H1 (cell line): ENCODE results near the gene FKBP5. TPM values are rescaled to one million over a fixed set of nuclear protein-coding genes. Genes with fewer than 3 reads are reported as not detected.

Experiments
- EGR1 ChIP-seq: IDR thresholded peaks from 2 replicates; pipeline ENCODE4 v1.6.1; 2011; ENCODE audit warnings: low read depth, low read length, borderline replicate concordance
- FOSL1 ChIP-seq: IDR thresholded peaks from 2 replicates; pipeline ENCODE4 v1.6.1; 2011; ENCODE audit warnings: mild to moderate bottlenecking, low read depth, low read length, moderate library complexity; ENCODE audit not compliant: insufficient read depth
- KDM5A ChIP-seq: fragments of 200-600 bp; IDR thresholded peaks from 2 replicates; pipeline ENCODE4 v1.7.1; 2012; ENCODE audit warnings: mild to moderate bottlenecking, low read length, inconsistent platforms, mixed read lengths
- POLR2A ChIP-seq, 2 experiments: IDR thresholded peaks; 1 replicate in 1 of 2; 2 replicates in 1 of 2; pipeline ENCODE4 v1.6.1; 2011; ENCODE audit warnings: low read depth in 2 of 2, low read length in 2 of 2, mild to moderate bottlenecking in 2 of 2; ENCODE audit errors: control extremely low read depth in 1 of 2
- SIX5 ChIP-seq: IDR thresholded peaks from 2 replicates; pipeline ENCODE4 v1.6.1; 2011; ENCODE audit warnings: mild to moderate bottlenecking, low read depth, low read length
- polyA plus RNA-seq, 7 experiments: library from polyadenylated mRNA; depleted of rRNA in 3 of 7; stranded (reverse) in 5 of 7; unstranded in 2 of 7; fragments of >200 nt in 5 of 7; fragments of 200-250 nt in 2 of 7; gene quantifications; 1 replicate in 5 of 7; 2 replicates in 1 of 7; 4 replicates in 1 of 7; pipeline versions ENCODE4 v1.2.1 to v1.2.3, GENCODE V29; 2011 to 2013; ENCODE audit warnings: missing spikeins in 2 of 7, mixed read lengths in 2 of 7
- total RNA-seq: library from RNA; stranded (reverse); fragmentation: NEBNext Ultra II Directional; extraction: Animal tissue kit (Norgen Biotek cat#: 25700); gene quantifications from 2 replicates; pipeline ENCODE4 v1.2.1, GENCODE V29; 2021
- TF ChIP-seq, protein P1 (sequence below): fragments of 300-600 bp; sonication (generic); IDR thresholded peaks from 2 replicates; pipeline ENCODE4 v1.7.1; 2012; ENCODE audit warnings: low read length, moderate library complexity, mild to moderate bottlenecking, inconsistent platforms; ENCODE audit not compliant: insufficient replicate concordance
- TF ChIP-seq, protein P2 (sequence below): IDR thresholded peaks from 2 replicates; pipeline ENCODE4 v1.6.1; 2012; ENCODE audit warnings: low read length, inconsistent platforms

FKBP5 gene
- total and polyA plus RNA-seq, 2 of the 8 experiments (the other 6 are each of a cell fraction or from before 2014, with no cell fraction given) = 14.3 to 40.4 TPM

DNA sequence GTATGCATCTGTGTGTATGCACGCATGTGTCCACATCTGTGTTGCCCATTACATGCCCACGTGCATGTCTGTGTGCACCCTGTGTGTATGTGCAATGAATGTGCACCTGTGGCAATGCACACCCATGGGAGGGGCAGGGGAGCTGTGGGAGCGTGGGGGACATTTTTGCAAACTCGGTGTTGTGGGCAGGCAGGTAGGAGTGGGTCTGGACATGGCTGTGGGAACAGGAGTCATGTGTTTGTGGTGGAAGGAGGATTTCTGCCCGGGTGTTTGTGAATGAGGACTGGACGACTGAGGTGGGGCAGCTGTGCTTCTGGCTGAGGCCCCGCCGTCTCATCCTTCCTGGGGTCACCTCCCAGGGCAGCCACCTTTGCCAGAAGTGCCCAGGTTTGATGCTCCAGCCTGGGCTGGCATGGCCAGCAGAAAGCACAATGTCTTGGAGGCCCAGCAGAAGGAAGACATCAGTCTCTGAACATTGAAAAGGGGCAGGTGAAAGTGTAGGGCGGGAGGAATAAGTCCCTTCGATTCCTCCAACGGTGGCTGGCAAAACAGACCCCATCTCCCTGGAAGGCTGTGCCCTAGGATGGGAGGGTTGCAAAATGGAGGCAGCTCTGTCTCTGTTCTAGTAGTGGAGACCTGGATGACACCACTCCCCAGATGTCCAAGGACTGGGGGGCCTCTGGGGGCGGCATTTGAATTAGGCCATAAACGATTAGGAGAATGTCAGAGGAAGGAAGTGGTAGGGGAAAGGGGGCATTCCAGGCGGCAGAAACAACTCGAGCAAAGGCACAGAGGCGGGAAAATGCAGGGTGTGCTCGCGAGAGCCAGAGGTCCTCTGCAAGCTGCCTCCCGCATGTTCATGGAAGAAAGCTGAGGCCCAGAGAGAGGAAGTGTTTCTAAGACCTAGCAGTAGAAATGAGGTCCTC, 29.0 kb upstream of the FKBP5 start (continued):
- TF ChIP-seq, protein P1, sequence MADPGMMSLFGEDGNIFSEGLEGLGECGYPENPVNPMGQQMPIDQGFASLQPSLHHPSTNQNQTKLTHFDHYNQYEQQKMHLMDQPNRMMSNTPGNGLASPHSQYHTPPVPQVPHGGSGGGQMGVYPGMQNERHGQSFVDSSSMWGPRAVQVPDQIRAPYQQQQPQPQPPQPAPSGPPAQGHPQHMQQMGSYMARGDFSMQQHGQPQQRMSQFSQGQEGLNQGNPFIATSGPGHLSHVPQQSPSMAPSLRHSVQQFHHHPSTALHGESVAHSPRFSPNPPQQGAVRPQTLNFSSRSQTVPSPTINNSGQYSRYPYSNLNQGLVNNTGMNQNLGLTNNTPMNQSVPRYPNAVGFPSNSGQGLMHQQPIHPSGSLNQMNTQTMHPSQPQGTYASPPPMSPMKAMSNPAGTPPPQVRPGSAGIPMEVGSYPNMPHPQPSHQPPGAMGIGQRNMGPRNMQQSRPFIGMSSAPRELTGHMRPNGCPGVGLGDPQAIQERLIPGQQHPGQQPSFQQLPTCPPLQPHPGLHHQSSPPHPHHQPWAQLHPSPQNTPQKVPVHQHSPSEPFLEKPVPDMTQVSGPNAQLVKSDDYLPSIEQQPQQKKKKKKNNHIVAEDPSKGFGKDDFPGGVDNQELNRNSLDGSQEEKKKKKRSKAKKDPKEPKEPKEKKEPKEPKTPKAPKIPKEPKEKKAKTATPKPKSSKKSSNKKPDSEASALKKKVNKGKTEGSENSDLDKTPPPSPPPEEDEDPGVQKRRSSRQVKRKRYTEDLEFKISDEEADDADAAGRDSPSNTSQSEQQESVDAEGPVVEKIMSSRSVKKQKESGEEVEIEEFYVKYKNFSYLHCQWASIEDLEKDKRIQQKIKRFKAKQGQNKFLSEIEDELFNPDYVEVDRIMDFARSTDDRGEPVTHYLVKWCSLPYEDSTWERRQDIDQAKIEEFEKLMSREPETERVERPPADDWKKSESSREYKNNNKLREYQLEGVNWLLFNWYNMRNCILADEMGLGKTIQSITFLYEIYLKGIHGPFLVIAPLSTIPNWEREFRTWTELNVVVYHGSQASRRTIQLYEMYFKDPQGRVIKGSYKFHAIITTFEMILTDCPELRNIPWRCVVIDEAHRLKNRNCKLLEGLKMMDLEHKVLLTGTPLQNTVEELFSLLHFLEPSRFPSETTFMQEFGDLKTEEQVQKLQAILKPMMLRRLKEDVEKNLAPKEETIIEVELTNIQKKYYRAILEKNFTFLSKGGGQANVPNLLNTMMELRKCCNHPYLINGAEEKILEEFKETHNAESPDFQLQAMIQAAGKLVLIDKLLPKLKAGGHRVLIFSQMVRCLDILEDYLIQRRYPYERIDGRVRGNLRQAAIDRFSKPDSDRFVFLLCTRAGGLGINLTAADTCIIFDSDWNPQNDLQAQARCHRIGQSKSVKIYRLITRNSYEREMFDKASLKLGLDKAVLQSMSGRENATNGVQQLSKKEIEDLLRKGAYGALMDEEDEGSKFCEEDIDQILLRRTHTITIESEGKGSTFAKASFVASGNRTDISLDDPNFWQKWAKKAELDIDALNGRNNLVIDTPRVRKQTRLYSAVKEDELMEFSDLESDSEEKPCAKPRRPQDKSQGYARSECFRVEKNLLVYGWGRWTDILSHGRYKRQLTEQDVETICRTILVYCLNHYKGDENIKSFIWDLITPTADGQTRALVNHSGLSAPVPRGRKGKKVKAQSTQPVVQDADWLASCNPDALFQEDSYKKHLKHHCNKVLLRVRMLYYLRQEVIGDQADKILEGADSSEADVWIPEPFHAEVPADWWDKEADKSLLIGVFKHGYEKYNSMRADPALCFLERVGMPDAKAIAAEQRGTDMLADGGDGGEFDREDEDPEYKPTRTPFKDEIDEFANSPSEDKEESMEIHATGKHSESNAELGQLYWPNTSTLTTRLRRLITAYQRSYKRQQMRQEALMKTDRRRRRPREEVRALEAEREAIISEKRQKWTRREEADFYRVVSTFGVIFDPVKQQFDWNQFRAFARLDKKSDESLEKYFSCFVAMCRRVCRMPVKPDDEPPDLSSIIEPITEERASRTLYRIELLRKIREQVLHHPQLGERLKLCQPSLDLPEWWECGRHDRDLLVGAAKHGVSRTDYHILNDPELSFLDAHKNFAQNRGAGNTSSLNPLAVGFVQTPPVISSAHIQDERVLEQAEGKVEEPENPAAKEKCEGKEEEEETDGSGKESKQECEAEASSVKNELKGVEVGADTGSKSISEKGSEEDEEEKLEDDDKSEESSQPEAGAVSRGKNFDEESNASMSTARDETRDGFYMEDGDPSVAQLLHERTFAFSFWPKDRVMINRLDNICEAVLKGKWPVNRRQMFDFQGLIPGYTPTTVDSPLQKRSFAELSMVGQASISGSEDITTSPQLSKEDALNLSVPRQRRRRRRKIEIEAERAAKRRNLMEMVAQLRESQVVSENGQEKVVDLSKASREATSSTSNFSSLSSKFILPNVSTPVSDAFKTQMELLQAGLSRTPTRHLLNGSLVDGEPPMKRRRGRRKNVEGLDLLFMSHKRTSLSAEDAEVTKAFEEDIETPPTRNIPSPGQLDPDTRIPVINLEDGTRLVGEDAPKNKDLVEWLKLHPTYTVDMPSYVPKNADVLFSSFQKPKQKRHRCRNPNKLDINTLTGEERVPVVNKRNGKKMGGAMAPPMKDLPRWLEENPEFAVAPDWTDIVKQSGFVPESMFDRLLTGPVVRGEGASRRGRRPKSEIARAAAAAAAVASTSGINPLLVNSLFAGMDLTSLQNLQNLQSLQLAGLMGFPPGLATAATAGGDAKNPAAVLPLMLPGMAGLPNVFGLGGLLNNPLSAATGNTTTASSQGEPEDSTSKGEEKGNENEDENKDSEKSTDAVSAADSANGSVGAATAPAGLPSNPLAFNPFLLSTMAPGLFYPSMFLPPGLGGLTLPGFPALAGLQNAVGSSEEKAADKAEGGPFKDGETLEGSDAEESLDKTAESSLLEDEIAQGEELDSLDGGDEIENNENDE = no peak
- TF ChIP-seq SIX5 (no peak), EGR1 (no peak), KDM5A (no peak), POLR2A (IDR thresholded peaks at IDR 0.05; ENCODE audit: control extremely low read depth in 1 of 2, low read depth in 2 of 2, low read length in 2 of 2) (no peak), FOSL1 (no peak)
- TF ChIP-seq, protein P2, sequence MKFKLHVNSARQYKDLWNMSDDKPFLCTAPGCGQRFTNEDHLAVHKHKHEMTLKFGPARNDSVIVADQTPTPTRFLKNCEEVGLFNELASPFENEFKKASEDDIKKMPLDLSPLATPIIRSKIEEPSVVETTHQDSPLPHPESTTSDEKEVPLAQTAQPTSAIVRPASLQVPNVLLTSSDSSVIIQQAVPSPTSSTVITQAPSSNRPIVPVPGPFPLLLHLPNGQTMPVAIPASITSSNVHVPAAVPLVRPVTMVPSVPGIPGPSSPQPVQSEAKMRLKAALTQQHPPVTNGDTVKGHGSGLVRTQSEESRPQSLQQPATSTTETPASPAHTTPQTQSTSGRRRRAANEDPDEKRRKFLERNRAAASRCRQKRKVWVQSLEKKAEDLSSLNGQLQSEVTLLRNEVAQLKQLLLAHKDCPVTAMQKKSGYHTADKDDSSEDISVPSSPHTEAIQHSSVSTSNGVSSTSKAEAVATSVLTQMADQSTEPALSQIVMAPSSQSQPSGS = no peak
